Glutamatergic neuron (in vitro differentiated cells): Measurements from ENCODE around the gene LMO7. TPM values are rescaled to one million over a fixed set of nuclear protein-coding genes. Genes with fewer than 3 reads are reported as not detected.

Experiments used
- DNase-seq: peaks from one replicate; pipeline ENCODE4 v3.0.0; 2022
- H3K27ac Mint-ChIP-seq: one replicate; pipeline ENCODE4 v1.8.0; 2020; ENCODE audit warnings: mild to moderate bottlenecking, mixed read lengths, inconsistent platforms; ENCODE audit not compliant: unreplicated experiment
- H3K27me3 Mint-ChIP-seq: one replicate; pipeline ENCODE4 v1.8.0; 2020; ENCODE audit warnings: mild to moderate bottlenecking, moderate library complexity, mixed read lengths, inconsistent platforms; ENCODE audit not compliant: unreplicated experiment
- H3K36me3 Mint-ChIP-seq: one replicate; pipeline ENCODE4 v1.8.0; 2020; ENCODE audit warnings: mild to moderate bottlenecking, mixed read lengths, inconsistent platforms; ENCODE audit not compliant: unreplicated experiment
- H3K4me1 Mint-ChIP-seq: one replicate; pipeline ENCODE4 v1.8.0; 2020; ENCODE audit warnings: mild to moderate bottlenecking, low read depth, mixed read lengths, inconsistent platforms; ENCODE audit not compliant: unreplicated experiment
- H3K4me3 Mint-ChIP-seq: one replicate; pipeline ENCODE4 v1.8.0; 2020; ENCODE audit warnings: mild to moderate bottlenecking, mixed read lengths, inconsistent platforms; ENCODE audit not compliant: unreplicated experiment
- H3K9me3 Mint-ChIP-seq: one replicate; pipeline ENCODE4 v1.8.0; 2020; ENCODE audit warnings: mild to moderate bottlenecking, moderate library complexity, mixed read lengths, inconsistent platforms; ENCODE audit not compliant: unreplicated experiment
- total RNA-seq: library from RNA; stranded (reverse); fragmentation: NEBNext Ultra II Directional; extraction: Animal tissue kit (Norgen Biotek cat#: 25700); gene quantifications from one replicate; pipeline ENCODE4 v1.2.1, GENCODE V29; 2021; ENCODE audit not compliant: unreplicated experiment
- TF ChIP-seq, protein P1 (sequence below): fragments of 200-600 bp; sonication (generic); IDR thresholded peaks from one replicate; pipeline ENCODE4 v1.5.0; 2021; ENCODE audit not compliant: partially characterized antibody, unreplicated experiment

The LMO7 gene
- total RNA-seq, 1 donor from 2014 or later = 5.0 TPM

GRCh38 chr13:75829830-75830229, 193.7 kb downstream of the LMO7 start:
- no peaks in the 10 kb centered on the region for H3K36me3 Mint-ChIP-seq
- TF ChIP-seq, protein P1, sequence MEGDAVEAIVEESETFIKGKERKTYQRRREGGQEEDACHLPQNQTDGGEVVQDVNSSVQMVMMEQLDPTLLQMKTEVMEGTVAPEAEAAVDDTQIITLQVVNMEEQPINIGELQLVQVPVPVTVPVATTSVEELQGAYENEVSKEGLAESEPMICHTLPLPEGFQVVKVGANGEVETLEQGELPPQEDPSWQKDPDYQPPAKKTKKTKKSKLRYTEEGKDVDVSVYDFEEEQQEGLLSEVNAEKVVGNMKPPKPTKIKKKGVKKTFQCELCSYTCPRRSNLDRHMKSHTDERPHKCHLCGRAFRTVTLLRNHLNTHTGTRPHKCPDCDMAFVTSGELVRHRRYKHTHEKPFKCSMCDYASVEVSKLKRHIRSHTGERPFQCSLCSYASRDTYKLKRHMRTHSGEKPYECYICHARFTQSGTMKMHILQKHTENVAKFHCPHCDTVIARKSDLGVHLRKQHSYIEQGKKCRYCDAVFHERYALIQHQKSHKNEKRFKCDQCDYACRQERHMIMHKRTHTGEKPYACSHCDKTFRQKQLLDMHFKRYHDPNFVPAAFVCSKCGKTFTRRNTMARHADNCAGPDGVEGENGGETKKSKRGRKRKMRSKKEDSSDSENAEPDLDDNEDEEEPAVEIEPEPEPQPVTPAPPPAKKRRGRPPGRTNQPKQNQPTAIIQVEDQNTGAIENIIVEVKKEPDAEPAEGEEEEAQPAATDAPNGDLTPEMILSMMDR = no peak
- H3K4me1 Mint-ChIP-seq = no peaks in the 10 kb centered on the region
- no peak overlapping the region for H3K27ac Mint-ChIP-seq
- H3K27me3 Mint-ChIP-seq = no peaks in the 10 kb centered on the region
- H3K4me3 Mint-ChIP-seq = no peak overlapping the region
- DNase-seq = no peak
- H3K9me3 Mint-ChIP-seq = peaks cover 2% of the 10 kb centered on the region

GRCh38 chr13:75830842-75831241, 194.7 kb downstream of the LMO7 start:
- Mint-ChIP-seq H3K27ac (no peak overlapping the region), H3K27me3 (no peaks in the 10 kb centered on the region), H3K4me1 (no peaks in the 10 kb centered on the region), H3K36me3 (no peaks in the 10 kb centered on the region), H3K9me3 (peaks cover 2% of the 10 kb centered on the region), H3K4me3 (no peak overlapping the region)
- no peak for DNase-seq
- TF ChIP-seq, protein P1 = no peak

- no peaks in the 10 kb centered on the region for H3K27me3 Mint-ChIP-seq
- no peak overlapping the region for H3K27ac Mint-ChIP-seq
- H3K4me1 Mint-ChIP-seq = no peaks in the 10 kb centered on the region
- TF ChIP-seq, protein P1 = no peak
- H3K36me3 Mint-ChIP-seq = no peaks in the 10 kb centered on the region
- H3K4me3 Mint-ChIP-seq = no peak overlapping the region
- peaks cover 2% of the 10 kb centered on the region for H3K9me3 Mint-ChIP-seq
- DNase-seq = no peak
Observed at GRCh38 chr13:75831389-75831788, 195.3 kb downstream of the LMO7 start.

GRCh38 chr13:75832812-75833211, 196.7 kb downstream of the LMO7 start:
- TF ChIP-seq, protein P1 = no peak
- Mint-ChIP-seq H3K27me3 (no peaks in the 10 kb centered on the region), H3K9me3 (no peaks in the 10 kb centered on the region), H3K4me3 (no peak overlapping the region), H3K27ac (no peak overlapping the region), H3K36me3 (no peaks in the 10 kb centered on the region), H3K4me1 (no peaks in the 10 kb centered on the region)
- no peak for DNase-seq

DNA sequence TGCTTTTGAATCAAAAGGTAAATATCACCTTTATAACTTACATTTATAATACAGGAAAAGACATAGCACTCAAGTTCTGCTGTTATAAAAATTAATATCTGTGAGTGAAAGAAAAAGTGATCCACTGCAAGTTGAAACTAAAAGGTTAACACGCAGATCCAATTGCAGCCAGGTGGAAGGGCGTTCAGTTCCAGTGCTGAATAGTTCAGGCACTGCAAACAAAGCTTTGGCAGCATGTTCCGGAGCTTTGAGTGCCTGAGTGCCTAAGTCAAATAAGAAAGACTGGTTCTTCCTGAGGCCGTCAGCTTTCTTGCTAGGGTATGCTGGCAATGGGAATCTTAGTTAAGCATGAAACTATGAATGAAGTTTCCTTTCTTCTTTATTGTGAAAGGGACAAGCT, 200.3 kb downstream of the LMO7 start:
- no peak overlapping the region for H3K4me3 Mint-ChIP-seq
- H3K36me3 Mint-ChIP-seq = no peaks in the 10 kb centered on the region
- H3K27me3 Mint-ChIP-seq = no peaks in the 10 kb centered on the region
- DNase-seq = no peak
- no peaks in the 10 kb centered on the region for H3K9me3 Mint-ChIP-seq
- TF ChIP-seq, protein P1 = no peak
- H3K27ac Mint-ChIP-seq = no peak overlapping the region
- H3K4me1 Mint-ChIP-seq = no peaks in the 10 kb centered on the region
